Measurements from ENCODE around the gene GIMAP4.

- TF ChIP-seq CTCF (IDR thresholded peaks at IDR 0.05) (no peak), EP300 (IDR thresholded peaks at IDR 0.05) (no peak), POLR2A (IDR thresholded peaks at IDR 0.05) (no peak), POLR2AphosphoS5 (IDR thresholded peaks at IDR 0.05) (no peak)
These were observed 53.6 kb downstream of the GIMAP4 start for GRCh38 chr7:150620617-150621371.
